ENCODE results near the gene NR2F6. TPM values are rescaled to one million over a fixed set of nuclear protein-coding genes. Genes with fewer than 3 reads are reported as not detected.

NR2F6 gene
- total RNA-seq, 1 experiment from 2014 or later, result 134 TPM

GRCh38 chr19:17266026-17266425 is 20.3 kb upstream of the NR2F6 start:
- H2AFZ ChIP-seq (ENCODE audit: low read length), result no peak overlapping the region
- peaks cover 6 to 19% (median 16%) of the 10 kb centered on the region in 3 experiments for H3K36me3 Mint-ChIP-seq (ENCODE audit: insufficient read depth in 1 of 3, low read depth in 3 of 3)
- no peak overlapping the region for H4K8ac ChIP-seq (replicated peaks; ENCODE audit: insufficient read length, low read depth, low read length)
- peaks cover 4% of the 10 kb centered on the region; the same call in 1 of the 2 replicates for H3K4me1 ChIP-seq (ENCODE audit: insufficient read depth, low read length)
- H2BK120ac ChIP-seq (ENCODE audit: low read depth, low read length, poor library complexity, severe bottlenecking), result no peak overlapping the region
- no peak overlapping the region for H3K4me3 Mint-ChIP-seq
- no peak overlapping the region for H4K5ac ChIP-seq (ENCODE audit: insufficient read length, low read depth, low read length)
- H2AK5ac ChIP-seq (ENCODE audit: insufficient read length, low read length), result no peak overlapping the region
- no peaks in the 10 kb centered on the region; a peak in 1 of 5 replicates for H3K9me3 Mint-ChIP-seq
- no peak overlapping the region for H3K4me2 ChIP-seq (ENCODE audit: insufficient read depth, insufficient read length, low read length)
- no CpG with 5 or more reads among the region's 7 CpGs for WGBS (ENCODE audit: extremely low coverage, insufficient read length, low lambda C conversion rate)
- no peak overlapping the region for H3K27ac Mint-ChIP-seq
- H3K79me1 ChIP-seq (ENCODE audit: insufficient read depth, low read depth, low read length, poor library complexity, severe bottlenecking), result peaks cover 10% of the 10 kb centered on the region
- no peaks in the 10 kb centered on the region for H3K27me3 ChIP-seq (ENCODE audit: insufficient read depth, low read length)
- no peak overlapping the region for H2BK20ac ChIP-seq (ENCODE audit: low read depth, low read length, poor library complexity, severe bottlenecking)
- DNase-seq, result no peak
- no peak overlapping the region for H3K27ac ChIP-seq (ENCODE audit: insufficient read length, low read depth, low read length)
- H3K23ac ChIP-seq (ENCODE audit: insufficient read length, low read depth, low read length), result no peak overlapping the region
- no peak overlapping the region for H3K9ac ChIP-seq (ENCODE audit: extremely low read depth, insufficient read length, low read length)
- H3T11ph ChIP-seq (ENCODE audit: low read length), result no peak overlapping the region
- H3K9me3 ChIP-seq (ENCODE audit: control insufficient read depth, low read depth, low read length), result no peaks in the 10 kb centered on the region
- no peak overlapping the region for H3K14ac ChIP-seq (ENCODE audit: insufficient read depth, low read length)
- H3K18ac ChIP-seq (ENCODE audit: insufficient read length, low read depth, low read length), result no peak overlapping the region
- H3K4me1 Mint-ChIP-seq, result peaks cover 15 to 28% of the 10 kb centered on the region in 2 experiments
- H3K23me2 ChIP-seq (ENCODE audit: insufficient read length, low read depth, low read length, poor library complexity, severe bottlenecking), result peaks cover 5% of the 10 kb centered on the region
- no peak overlapping the region for H3K56ac ChIP-seq (ENCODE audit: insufficient read length, low read depth, low read length)
- TF ChIP-seq CTCF (conservative IDR thresholded peaks at IDR 0.05), result no peak
- H3K27me3 Mint-ChIP-seq (ENCODE audit: low read depth), result peaks cover 1% of the 10 kb centered on the region
- H4K20me1 ChIP-seq (ENCODE audit: control insufficient read depth, insufficient read depth, insufficient read length), result no peaks in the 10 kb centered on the region
- no peaks in the 10 kb centered on the region for H3K79me2 ChIP-seq (ENCODE audit: insufficient read depth, low read length)
- no peak overlapping the region for H2BK15ac ChIP-seq (ENCODE audit: low read depth, low read length)
- H2BK12ac ChIP-seq (ENCODE audit: insufficient read length, low read depth, low read length), result no peak overlapping the region
- H3K4ac ChIP-seq (ENCODE audit: low read depth, low read length), result no peak overlapping the region
- H4K91ac ChIP-seq (ENCODE audit: insufficient read length, low read depth, low read length), result no peak overlapping the region
- no peak overlapping the region for H2BK5ac ChIP-seq (ENCODE audit: insufficient read length, low read length)

Data from H9 (cell line).